WTC11 (cell line): ENCODE data around the gene CPNE7. TPM values are rescaled to one million over a fixed set of nuclear protein-coding genes. Genes with fewer than 3 reads are reported as not detected.

Experiments
- ARID4B ChIP-seq: sonication (generic); formaldehyde crosslinking; IDR thresholded peaks from 2 replicates; pipeline ENCODE4 v1.8.0; 2023; ENCODE audit warnings: missing genetic modification reagents, mild to moderate bottlenecking, borderline replicate concordance
- ATF3 ChIP-seq: sonication (generic); formaldehyde crosslinking; conservative IDR thresholded peaks from 2 replicates; pipeline ENCODE4 v1.8.1; 2022; ENCODE audit warnings: mild to moderate bottlenecking, missing genetic modification reagents
- CREB1 ChIP-seq: sonication (generic); formaldehyde crosslinking; IDR thresholded peaks from 2 replicates; pipeline ENCODE4 v1.8.0; 2023; ENCODE audit warnings: mild to moderate bottlenecking, missing genetic modification reagents
- CTCF ChIP-seq: fragments of 200-600 bp; IDR thresholded peaks from 2 replicates; pipeline ENCODE4 v1.8.0; 2022; ENCODE audit warnings: antibody characterized with exemption
- ESRRA ChIP-seq: sonication (generic); formaldehyde crosslinking; IDR thresholded peaks from 2 replicates; pipeline ENCODE4 v1.8.1; 2022; ENCODE audit warnings: mild to moderate bottlenecking, missing genetic modification reagents, borderline replicate concordance
- FOXJ3 ChIP-seq: sonication (generic); formaldehyde crosslinking; IDR thresholded peaks from 2 replicates; pipeline ENCODE4 v1.9.0; 2021; ENCODE audit warnings: missing genetic modification reagents, mild to moderate bottlenecking, borderline replicate concordance
- IRF2 ChIP-seq: sonication (generic); formaldehyde crosslinking; IDR thresholded peaks from 2 replicates; pipeline ENCODE4 v1.8.0; 2022; ENCODE audit warnings: low read depth, missing genetic modification reagents, borderline replicate concordance
- JUN ChIP-seq: sonication (generic); formaldehyde crosslinking; IDR thresholded peaks from 2 replicates; pipeline ENCODE4 v1.8.0; 2023; ENCODE audit warnings: mild to moderate bottlenecking, missing genetic modification reagents
- NFE2L1 ChIP-seq: sonication (generic); formaldehyde crosslinking; IDR thresholded peaks from 2 replicates; pipeline ENCODE4 v1.8.1; 2023; ENCODE audit warnings: missing genetic modification reagents
- PREB ChIP-seq: sonication (generic); formaldehyde crosslinking; IDR thresholded peaks from 2 replicates; pipeline ENCODE4 v1.8.1; 2022; ENCODE audit warnings: mild to moderate bottlenecking, missing genetic modification reagents, moderate library complexity, borderline replicate concordance
- SOX15 ChIP-seq: fragments of 250-450 bp; sonication (Bioruptor Pico); IDR thresholded peaks from 2 replicates; pipeline ENCODE4 v1.9.0; 2021; ENCODE audit warnings: mild to moderate bottlenecking
- STAT6 ChIP-seq: sonication (generic); formaldehyde crosslinking; conservative IDR thresholded peaks from 2 replicates; pipeline ENCODE4 v1.8.1; 2023; ENCODE audit warnings: mild to moderate bottlenecking, low read depth, missing genetic modification reagents, moderate library complexity
- TEAD1 ChIP-seq: sonication (generic); formaldehyde crosslinking; IDR thresholded peaks from 2 replicates; pipeline ENCODE4 v1.8.0; 2022; ENCODE audit warnings: mild to moderate bottlenecking, missing genetic modification reagents
- USF1 ChIP-seq: sonication (generic); formaldehyde crosslinking; IDR thresholded peaks from 2 replicates; pipeline ENCODE4 v1.8.0; 2022; ENCODE audit warnings: mild to moderate bottlenecking, missing genetic modification reagents
- ZMAT4 ChIP-seq: fragments of 250-450 bp; sonication (Bioruptor Pico); IDR thresholded peaks from 2 replicates; pipeline ENCODE4 v1.9.0; 2021; ENCODE audit warnings: mild to moderate bottlenecking
- ZNF232 ChIP-seq: sonication (generic); formaldehyde crosslinking; IDR thresholded peaks from 2 replicates; pipeline ENCODE4 v1.8.0; 2022; ENCODE audit warnings: mild to moderate bottlenecking, missing genetic modification reagents
- ZNF396 ChIP-seq: fragments of 250-450 bp; sonication (Bioruptor Pico); IDR thresholded peaks from 2 replicates; pipeline ENCODE4 v1.8.0; 2021; ENCODE audit warnings: mild to moderate bottlenecking, moderate library complexity, borderline replicate concordance
- ZNF532 ChIP-seq: fragments of 250-450 bp; sonication (Bioruptor Pico); IDR thresholded peaks from 2 replicates; pipeline ENCODE4 v1.9.0; 2021; ENCODE audit warnings: mild to moderate bottlenecking, borderline replicate concordance
- ZSCAN18 ChIP-seq: fragments of 250-450 bp; sonication (Bioruptor Pico); IDR thresholded peaks from 2 replicates; pipeline ENCODE4 v2.1.2; 2022; ENCODE audit warnings: mild to moderate bottlenecking, moderate library complexity
- total RNA-seq: library from RNA; stranded (reverse); gene quantifications from 3 replicates; pipeline ENCODE4 v1.2.3, GENCODE V29; 2021

Gene CPNE7
- total RNA-seq, 1 experiment from 2014 or later = 42.6 TPM

GRCh38 chr16:89565506-89566372 is 9.8 kb upstream of the CPNE7 start (continued):
- TF ChIP-seq ATF3 (CRISPR knock-in tag) (no peak), NFE2L1 (no peak), FOXJ3 (no peak), ZMAT4 (CRISPR knock-in tag) (peak; percentile 60), ZNF532 (CRISPR knock-in tag) (peak; percentile 78; the same call in 1 of the 2 replicates), ARID4B (peak; percentile 66; the same call in 1 of the 2 replicates), ZSCAN18 (CRISPR knock-in tag) (no peak), CTCF (peak; percentile 85), ZNF232 (CRISPR knock-in tag) (no peak), ESRRA (0 out of 2 replicates have a peak, but pooled peaks have one; percentile 50), PREB (no peak; the same call in 1 of the 2 replicates), ZNF396 (no peak), USF1 (CRISPR knock-in tag) (peak; percentile 94), CREB1 (CRISPR knock-in tag) (no peak), TEAD1 (CRISPR knock-in tag) (peak; percentile 51; the same call in 1 of the 2 replicates), IRF2 (CRISPR knock-in tag) (no peak), JUN (0 out of 2 replicates have a peak, but pooled peaks have one; percentile 65), SOX15 (CRISPR knock-in tag) (no peak), STAT6 (CRISPR knock-in tag) (no peak)
